Measurements from ENCODE around the gene KCNQ1.

KCNQ1 gene

DNA sequence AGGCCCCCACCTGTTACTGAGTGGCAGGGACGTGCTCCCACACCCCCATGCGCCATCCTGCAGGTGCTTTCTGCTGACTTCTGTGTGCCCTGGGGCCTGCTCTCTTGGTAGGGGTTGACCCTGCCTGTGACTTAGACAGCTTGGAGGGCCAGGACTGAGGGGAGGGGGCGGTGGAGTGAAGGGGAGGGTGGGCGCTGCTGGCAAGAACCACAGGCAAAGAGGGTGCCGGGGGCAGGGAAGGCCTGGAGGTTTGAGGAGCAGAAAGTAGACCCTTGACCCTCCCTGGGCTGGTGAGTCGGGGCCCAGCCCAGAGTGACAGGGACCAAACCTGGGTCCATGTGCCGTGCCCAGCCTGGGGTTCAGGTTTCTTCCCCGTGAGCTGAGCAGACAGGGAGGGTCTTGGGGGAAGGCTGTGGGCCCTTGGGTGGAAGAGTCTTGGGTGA, 17.8 kb downstream of the KCNQ1 start:
- DNase-seq (ENCODE audit: low read depth) = no peak
- in situ Hi-C loops (cut with HindIII; ENCODE audit: low sequenced_read_pairs) = no loop called here
- no peak for TF ChIP-seq CTCF (IDR thresholded peaks at IDR 0.05; ENCODE audit: low read depth, low read length, missing control alignments)
- no peak overlapping the region for H3K4me3 ChIP-seq (ENCODE audit: low read depth, low read length)

GRCh38 chr11:2462986-2463765, 18.4 kb downstream of the KCNQ1 start:
- H3K4me3 ChIP-seq (ENCODE audit: low read depth, low read length) = no peak overlapping the region
- no peak for TF ChIP-seq CTCF (IDR thresholded peaks at IDR 0.05; ENCODE audit: low read depth, low read length, missing control alignments)
- DNase-seq (ENCODE audit: low read depth) = no peak
- in situ Hi-C loops (cut with HindIII; ENCODE audit: low sequenced_read_pairs) = no loop called here

GRCh38 chr11:2463766-2464277, 19.0 kb downstream of the KCNQ1 start:
- in situ Hi-C loops (cut with HindIII; ENCODE audit: low sequenced_read_pairs) = no loop called here
- H3K4me3 ChIP-seq (ENCODE audit: low read depth, low read length) = no peak overlapping the region
- no peak for DNase-seq (ENCODE audit: low read depth)
- no peak for TF ChIP-seq CTCF (IDR thresholded peaks at IDR 0.05; ENCODE audit: low read depth, low read length, missing control alignments)

DNA sequence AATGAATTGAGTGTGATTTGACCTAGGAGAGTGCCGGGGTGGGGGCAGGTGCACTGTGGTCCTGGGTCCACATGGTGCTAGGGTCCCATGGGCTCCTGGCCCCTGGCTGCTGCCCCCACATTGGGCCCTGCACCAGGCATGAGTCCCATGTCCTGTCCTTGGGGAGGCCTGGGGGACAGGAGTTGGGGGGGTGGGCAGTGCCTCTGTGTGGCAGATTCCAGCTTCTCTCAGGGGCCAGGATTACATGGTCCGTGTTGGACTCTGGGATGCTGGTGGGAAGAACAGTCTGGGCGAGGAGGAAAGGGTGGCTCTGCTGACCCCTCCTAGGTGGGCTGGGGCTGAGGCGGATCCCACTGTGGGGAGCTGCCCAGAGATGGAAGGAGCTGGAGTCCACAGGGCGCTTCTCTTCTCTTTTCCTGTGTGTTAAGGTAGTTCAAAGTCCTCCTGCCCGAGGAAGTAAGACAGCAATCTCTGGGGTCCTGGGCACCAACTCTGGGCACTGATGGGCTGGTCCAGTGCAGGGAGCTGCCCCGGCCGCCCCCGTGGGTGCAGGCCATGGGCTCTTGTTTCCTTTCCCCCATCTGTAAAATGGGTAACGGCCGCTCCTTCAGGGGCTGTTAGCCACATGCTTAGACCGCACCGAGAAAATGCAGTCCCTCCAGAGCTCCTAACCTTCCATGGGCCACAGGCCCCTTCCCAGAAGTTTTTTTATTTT, 19.8 kb downstream of the KCNQ1 start:
- TF ChIP-seq CTCF (IDR thresholded peaks at IDR 0.05; ENCODE audit: low read depth, low read length, missing control alignments) = no peak
- in situ Hi-C loops (cut with HindIII; ENCODE audit: low sequenced_read_pairs) = no loop called here
- no peak for DNase-seq (ENCODE audit: low read depth)
- no peak overlapping the region for H3K4me3 ChIP-seq (ENCODE audit: low read depth, low read length)

GRCh38 chr11:2465202-2466068, 20.6 kb downstream of the KCNQ1 start:
- TF ChIP-seq CTCF (IDR thresholded peaks at IDR 0.05; ENCODE audit: low read depth, low read length, missing control alignments) = no peak
- no peak overlapping the region for H3K4me3 ChIP-seq (ENCODE audit: low read depth, low read length)
- in situ Hi-C loops (cut with HindIII; ENCODE audit: low sequenced_read_pairs) = no loop called here
- no peak for DNase-seq (ENCODE audit: low read depth)

All from astrocyte of the cerebellum (primary cell).